GM21737 (cell line): ENCODE data around the gene CCDC148.
"Not testable (repeated sequence)": the region's sequence is repeated elsewhere in the genome, so short reads cannot be mapped to it uniquely, and the experiment has no call there.

ENCODE experiments used
- ATAC-seq: cut with Tn5 transposase; IDR thresholded peaks from one replicate; pipeline ENCODE4 v1.9.1; 2021; ENCODE audit warnings: mild to moderate bottlenecking, moderate library complexity; ENCODE audit not compliant: unreplicated experiment

CCDC148 gene

GRCh38 chr2:158484892-158485556, 28.5 kb upstream of the CCDC148 start:
- ATAC-seq: no peak

- no peak for ATAC-seq
Measured at GRCh38 chr2:158482594-158482993, 26.0 kb upstream of the CCDC148 start.

- ATAC-seq: no peak
Measured at GRCh38 chr2:158481116-158481515, 24.6 kb upstream of the CCDC148 start.

GRCh38 chr2:158478816-158479215, 22.3 kb upstream of the CCDC148 start:
- ATAC-seq: no peak

GRCh38 chr2:158478237-158478636, 21.7 kb upstream of the CCDC148 start:
- ATAC-seq: no peak

- ATAC-seq: no peak
Measured at GRCh38 chr2:158477202-158477601, 20.6 kb upstream of the CCDC148 start.

GRCh38 chr2:158474526-158475011, 18.0 kb upstream of the CCDC148 start:
- ATAC-seq: not testable (repeated sequence)

GRCh38 chr2:158473719-158474392, 17.3 kb upstream of the CCDC148 start:
- ATAC-seq: no peak

- not testable (repeated sequence) for ATAC-seq
Measured at GRCh38 chr2:158473300-158473699, 16.7 kb upstream of the CCDC148 start.

- not testable (repeated sequence) for ATAC-seq
Measured at GRCh38 chr2:158472829-158473228, 16.3 kb upstream of the CCDC148 start.

- ATAC-seq: no peak
Measured at GRCh38 chr2:158467248-158467647, 10.7 kb upstream of the CCDC148 start.

GRCh38 chr2:158464426-158465281, 8.1 kb upstream of the CCDC148 start:
- peak; percentile 60 for ATAC-seq

GRCh38 chr2:158463496-158464095, 7.0 kb upstream of the CCDC148 start:
- no peak for ATAC-seq

- ATAC-seq: no peak
Measured at GRCh38 chr2:158460632-158461297, 4.2 kb upstream of the CCDC148 start.

GRCh38 chr2:158459161-158460003, 2.8 kb upstream of the CCDC148 start:
- ATAC-seq: no peak

GRCh38 chr2:158458617-158458920, 2.0 kb upstream of the CCDC148 start:
- ATAC-seq: no peak

GRCh38 chr2:158457826-158458616, 1.5 kb upstream of the CCDC148 start:
- ATAC-seq: peak; percentile 49

GRCh38 chr2:158457092-158457825, 706 bp upstream of the CCDC148 start:
- ATAC-seq: peak; percentile 34
